ENCODE results near the gene DENND2A.
"Not testable (repeated sequence)": the region's sequence is repeated elsewhere in the genome, so short reads cannot be mapped to it uniquely, and the experiment has no call there.

Gene DENND2A

GRCh38 chr7:140540136-140540777 lies 100.4 kb downstream of the DENND2A start:
- DNase-seq: no peak

DNA sequence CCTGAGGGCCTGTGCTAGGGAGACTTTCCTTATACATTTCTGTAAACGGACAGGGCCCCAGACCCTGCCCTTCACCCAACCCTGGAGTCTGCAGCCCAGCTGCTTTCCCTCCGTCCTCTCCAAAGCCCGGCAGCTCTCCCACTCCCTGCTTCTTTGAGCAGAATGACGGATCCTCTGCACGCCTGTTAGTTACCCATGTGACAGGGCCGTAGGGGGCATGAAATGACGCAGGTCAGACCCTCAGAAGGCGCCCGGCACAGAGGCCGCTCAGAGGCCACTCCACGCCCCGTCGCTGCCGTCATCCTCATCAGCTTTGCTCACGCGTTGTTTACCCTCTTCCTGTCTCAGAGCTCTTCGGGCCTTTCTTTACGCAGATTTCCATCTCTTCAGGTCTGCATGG lies 101.2 kb downstream of the DENND2A start:
- DNase-seq: no peak

- DNase-seq: no peak
Observed at GRCh38 chr7:140537750-140538482, 102.7 kb downstream of the DENND2A start.

GRCh38 chr7:140534743-140535142 lies 105.9 kb downstream of the DENND2A start:
- no peak for DNase-seq

- DNase-seq: no peak
Observed at GRCh38 chr7:140533394-140533872, 107.2 kb downstream of the DENND2A start.

DNA sequence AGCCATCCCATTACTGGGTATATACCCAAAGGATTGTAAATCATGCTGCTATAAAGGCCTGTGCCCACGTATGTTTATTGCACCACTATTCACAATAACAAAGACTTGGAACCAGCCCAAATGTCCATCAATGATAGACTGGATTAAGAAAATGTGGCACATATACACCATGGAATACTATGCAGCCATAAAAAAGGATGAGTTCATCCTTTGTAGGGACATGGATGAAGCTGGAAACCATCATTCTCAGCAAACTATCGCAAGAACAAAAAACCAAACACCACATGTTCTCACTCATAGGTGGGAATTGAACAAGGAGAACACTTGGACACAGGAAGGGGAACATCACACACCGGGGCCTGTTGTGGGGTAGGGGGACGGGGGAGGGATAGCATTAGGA lies 111.2 kb downstream of the DENND2A start:
- not testable (repeated sequence) for DNase-seq

- no peak for DNase-seq
Observed at GRCh38 chr7:140526787-140527664, 113.6 kb downstream of the DENND2A start.

DNA sequence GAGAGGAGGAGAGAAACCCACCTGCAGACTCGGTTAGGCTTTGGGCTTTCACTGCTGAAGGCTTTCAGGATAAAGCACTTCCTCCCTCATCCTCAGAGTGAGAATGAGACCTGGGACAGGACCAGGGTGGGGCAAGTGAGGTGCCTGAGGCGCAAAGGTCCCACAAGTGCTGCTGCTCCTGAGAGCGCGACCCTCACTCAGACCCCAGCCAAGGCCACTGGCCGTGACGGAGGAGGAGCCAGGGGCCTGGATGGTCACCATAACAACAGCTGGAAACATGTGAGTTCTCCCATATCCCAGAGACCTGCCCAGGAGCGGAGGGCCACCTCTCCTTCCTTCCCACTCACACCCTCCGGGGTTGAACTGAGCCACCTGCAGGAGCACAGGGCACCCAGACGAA lies 114.4 kb downstream of the DENND2A start:
- DNase-seq: no peak

- DNase-seq: no peak
Observed at GRCh38 chr7:140525743-140526142, 114.9 kb downstream of the DENND2A start.

DNA sequence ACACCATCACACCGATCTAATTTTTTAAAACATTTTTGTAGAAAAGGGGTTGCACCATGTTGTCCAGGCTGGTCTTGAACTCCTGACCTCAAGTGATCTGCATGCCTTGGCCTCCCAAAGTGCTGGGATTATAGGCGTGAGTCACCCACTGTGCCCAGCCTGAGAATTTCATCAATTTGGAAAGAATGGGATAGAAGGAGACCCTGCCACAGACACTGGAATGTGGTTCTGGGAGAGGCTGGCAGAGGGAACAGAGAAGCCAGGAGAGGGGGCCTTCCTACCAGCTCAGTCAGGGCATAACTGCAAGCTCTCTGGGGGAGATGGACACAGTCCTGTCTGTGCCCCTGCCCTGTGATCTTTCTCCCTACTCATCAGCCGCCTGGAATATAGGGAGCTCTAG lies 119.2 kb downstream of the DENND2A start:
- DNase-seq: no peak

DNA sequence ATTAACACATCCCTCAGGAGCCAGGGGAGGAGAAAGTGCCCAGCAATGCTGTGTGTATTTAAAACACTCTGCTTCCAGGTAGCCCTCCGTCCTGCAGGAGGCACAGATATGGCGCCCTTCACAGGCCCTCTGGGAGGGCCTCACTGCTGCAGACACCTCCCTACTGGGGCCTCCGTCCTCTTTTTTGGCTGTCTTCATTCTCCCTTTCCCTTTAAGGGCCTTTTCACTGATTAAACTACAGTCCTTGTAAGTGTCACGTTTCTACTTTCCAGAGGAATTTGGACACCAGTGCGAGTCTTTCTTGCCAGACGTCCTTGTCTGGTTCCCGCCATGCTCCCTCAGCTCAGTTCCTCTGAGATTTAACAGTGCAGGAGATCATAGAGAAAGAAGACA lies 121.6 kb downstream of the DENND2A start:
- DNase-seq: no peak

GRCh38 chr7:140518370-140519006 lies 122.1 kb downstream of the DENND2A start:
- no peak for DNase-seq

DNA sequence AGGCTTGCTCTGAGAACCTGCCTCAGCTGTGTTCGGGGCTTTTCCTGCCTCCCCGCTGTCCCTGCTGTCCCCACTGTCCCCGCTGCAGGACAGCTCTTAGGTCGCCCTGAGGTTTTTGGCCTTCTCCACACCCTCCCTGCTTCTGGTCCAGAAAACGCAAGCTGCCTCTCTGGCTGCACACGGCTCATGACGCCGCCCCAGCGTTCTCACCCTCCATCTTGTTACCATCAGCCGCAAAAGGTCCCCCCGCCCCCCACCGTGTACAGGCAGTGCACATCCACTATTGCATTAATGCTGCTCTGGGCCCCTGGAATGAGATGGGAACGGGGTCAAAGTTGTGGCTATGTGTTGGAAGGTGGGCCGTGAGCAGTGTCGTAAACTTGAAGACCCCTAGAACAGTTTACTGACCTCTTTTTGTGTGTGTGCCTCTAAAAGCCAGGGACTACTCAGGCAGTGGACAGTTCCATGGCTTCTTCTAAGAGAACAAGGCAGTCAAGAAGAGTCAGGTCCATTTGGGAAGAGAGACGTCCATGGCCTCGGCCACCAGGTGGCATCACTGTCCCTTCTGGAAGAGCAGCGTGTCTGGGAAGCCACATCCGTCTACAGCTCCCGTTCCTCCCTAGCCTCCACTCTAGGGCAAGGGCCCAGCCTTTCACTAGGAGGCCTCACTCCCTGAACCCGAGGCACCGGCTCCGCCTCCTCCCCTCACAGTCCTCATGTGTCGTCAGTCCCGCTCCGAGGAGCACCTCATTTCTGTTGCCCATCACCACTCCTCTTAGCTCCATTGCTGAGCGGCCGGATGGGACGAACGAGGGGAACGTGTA lies 122.9 kb downstream of the DENND2A start:
- peak; percentile 44 for DNase-seq

GRCh38 chr7:140512317-140513000 lies 128.2 kb downstream of the DENND2A start:
- no peak for DNase-seq

- no peak for DNase-seq
Observed at GRCh38 chr7:140509789-140510188, 130.8 kb downstream of the DENND2A start.

- not testable (repeated sequence) for DNase-seq
Observed at GRCh38 chr7:140507556-140507955, 133.1 kb downstream of the DENND2A start.

DNA sequence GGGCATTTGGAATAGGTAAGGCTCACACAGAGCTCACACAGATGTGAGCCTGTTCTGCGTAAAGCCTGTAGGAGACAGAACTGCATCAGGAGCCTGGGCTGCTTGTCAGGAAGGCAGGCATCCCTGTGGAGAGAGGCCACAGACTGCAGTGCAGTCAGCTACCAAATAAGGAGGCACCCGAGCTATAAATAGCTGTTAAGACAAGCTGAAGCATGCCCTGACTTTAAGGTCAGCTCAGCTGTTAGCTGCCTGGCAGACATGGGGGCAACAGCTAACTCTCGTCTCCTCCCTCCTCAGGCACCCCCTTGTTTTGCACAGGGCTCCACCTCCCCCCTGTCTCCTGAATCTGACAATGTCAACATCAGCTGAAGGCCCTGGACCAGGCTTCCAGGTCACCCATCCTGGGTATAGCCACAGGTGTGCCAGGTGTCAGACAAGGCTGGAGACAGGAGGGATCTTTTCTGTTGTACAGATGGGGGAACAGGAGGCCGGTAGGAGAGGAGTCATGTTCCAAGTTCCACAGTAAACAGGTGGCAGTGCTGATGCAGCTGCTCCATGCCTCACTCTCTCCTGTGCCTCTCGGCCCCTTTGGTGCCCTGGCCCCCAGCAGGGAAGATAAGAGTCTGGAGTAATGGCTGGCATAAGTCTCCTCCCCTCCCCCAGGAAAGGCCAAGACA lies 133.7 kb downstream of the DENND2A start:
- no peak for DNase-seq

- DNase-seq: no peak
Observed at GRCh38 chr7:140501966-140502365, 138.6 kb downstream of the DENND2A start.

DNA sequence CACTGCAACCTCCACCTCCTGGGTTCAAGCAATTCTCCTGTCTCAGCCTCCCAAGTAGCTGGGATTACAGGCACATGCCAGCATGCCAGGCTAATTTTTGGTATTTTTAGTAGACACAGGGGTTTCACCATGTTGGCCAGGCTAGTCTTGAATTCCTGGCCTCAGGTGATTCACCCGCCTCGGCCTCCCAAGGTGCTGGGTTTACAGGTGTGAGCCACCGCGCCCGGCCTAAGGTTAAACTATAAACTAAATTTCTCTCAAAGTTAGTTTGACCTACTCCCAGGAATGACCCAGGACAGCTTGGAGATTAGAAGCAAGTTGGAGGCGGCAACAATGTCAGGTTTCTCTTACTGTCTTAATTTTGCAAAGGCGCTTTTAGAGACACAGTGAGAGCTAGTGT lies 142.8 kb downstream of the DENND2A start:
- DNase-seq: not testable (repeated sequence)

DNA sequence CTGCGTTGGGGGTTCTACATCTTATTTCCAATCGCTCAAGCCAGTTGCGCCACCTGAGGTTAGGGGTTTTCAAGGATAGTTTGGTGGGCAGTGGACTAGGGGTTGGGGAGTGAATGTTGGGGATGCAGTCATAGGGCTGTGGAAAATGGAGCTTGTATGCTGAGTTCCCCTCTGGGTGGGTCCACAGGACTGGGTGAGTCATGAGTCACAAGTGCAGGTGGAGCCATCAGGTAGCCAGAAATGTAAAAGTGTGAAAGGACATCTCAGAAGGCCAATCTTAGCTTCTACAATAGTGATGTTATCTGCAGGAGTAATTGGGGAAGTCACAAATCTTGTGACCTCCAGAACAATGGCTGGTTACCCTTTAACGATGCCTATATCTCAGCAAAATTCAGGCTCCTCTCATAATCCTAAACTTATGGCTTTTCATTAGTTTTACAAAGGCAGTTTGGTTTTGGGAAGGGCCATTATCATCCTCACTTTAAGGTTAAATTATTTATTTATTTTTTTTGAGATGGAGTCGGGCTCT lies 143.3 kb downstream of the DENND2A start:
- no peak for DNase-seq

Measured in effector CD4-positive, alpha-beta T cell (primary cell).